ENCODE data around the gene PRSS2. TPM values are rescaled to one million over a fixed set of nuclear protein-coding genes. Genes with fewer than 3 reads are reported as not detected.
"Not testable (repeated sequence)": the region's sequence is repeated elsewhere in the genome, so short reads cannot be mapped to it uniquely, and the experiment has no call there.

PRSS2 gene
- total and polyA plus RNA-seq, 2 donors (not counting 1 experiment from before 2014, with no cell fraction given) = not detected

DNA sequence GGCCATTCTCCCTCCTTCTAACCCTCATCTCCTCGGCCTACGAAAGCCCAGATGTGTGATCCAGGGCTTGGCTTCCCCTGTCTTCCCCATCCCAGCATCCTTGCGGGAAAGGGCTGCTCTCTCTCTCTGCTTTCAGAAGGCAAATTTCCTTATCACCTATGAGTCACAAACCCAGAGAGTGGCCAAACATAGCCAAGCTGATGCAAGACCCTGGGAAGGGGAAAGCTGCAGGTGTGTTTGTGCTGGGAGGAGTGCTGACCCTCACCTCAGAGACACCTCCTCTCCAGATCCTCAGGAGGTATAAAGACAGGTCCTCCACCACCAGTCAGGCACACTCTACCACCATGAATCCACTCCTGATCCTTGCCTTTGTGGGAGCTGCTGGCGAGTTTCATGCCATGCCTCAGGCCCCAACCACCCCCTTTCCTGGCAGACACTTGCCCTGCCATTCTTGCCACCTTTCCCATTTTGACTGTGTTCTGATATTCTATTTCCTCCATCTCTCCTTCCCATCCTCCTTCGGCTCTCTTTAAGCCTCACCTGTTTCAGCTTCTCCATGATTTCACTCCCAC is 10.6 kb upstream of the PRSS2 start:
- Histone ChIP-seq H3K79me2 (ENCODE audit: control insufficient read depth, insufficient read depth, low read length) (no peaks in the 10 kb centered on the region), H3K36me3 (ENCODE audit: control insufficient read depth, insufficient read depth, low read length) (no peaks in the 10 kb centered on the region), H3K27ac (ENCODE audit: insufficient read depth, low read length) (no peak overlapping the region), H3K27me3 (ENCODE audit: control insufficient read depth, insufficient read depth, low read length) (peaks cover 3% of the 10 kb centered on the region), H3K9me3 (ENCODE audit: control insufficient read depth, insufficient read depth, low read depth, low read length) (no peaks in the 10 kb centered on the region), H3K4me2 (ENCODE audit: extremely low read depth, insufficient read depth, low read length) (no peak overlapping the region), H3K4me3 (replicated peaks in 1 of 4; ENCODE audit: control extremely low read depth in 1 of 4, insufficient read depth in 1 of 4, low read depth in 3 of 4, low read length in 4 of 4) (no peak overlapping the region), H4K20me1 (ENCODE audit: control insufficient read depth, extremely low read depth, insufficient read depth, low read length) (no peaks in the 10 kb centered on the region), H3K4me1 (ENCODE audit: control insufficient read depth, extremely low read depth, insufficient read depth, low read length) (no peaks in the 10 kb centered on the region), H2AFZ (ENCODE audit: low read length) (no peak overlapping the region), H3K9ac (ENCODE audit: insufficient read depth, low read length) (no peak overlapping the region)
- DNase-seq (ENCODE audit: low read depth in 2 of 2) = peak in 1 of 2 donors; percentile 65
- TF ChIP-seq CTCF (conservative IDR thresholded peaks at IDR 0.05 in 1 of 2, IDR thresholded peaks at IDR 0.05 in 1 of 2; ENCODE audit: low read depth in 1 of 2, low read length in 2 of 2) (no peak), EZH2 (IDR thresholded peaks at IDR 0.05; ENCODE audit: low read length, missing control alignments) (no peak)

DNA sequence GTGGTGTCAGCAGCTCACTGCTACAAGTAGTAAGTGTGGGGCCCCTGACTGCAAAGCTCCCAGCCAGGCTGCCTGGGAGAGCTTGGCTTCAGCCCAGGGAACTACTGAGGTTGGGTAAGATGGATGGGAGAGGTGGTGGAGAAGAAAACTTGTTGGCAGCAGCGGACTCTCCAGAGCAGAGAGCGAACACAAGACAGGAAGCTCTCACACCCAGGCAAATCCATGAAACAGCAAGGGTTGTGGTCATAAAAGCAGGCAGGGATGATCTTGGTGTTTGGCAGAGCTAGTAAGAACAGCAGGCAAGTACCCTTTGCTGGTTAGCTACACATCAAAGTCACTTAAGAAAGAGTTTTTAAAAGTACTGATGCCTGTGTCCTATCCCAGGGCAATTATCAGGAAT is 9.2 kb upstream of the PRSS2 start:
- not testable (repeated sequence) for H3K4me1 ChIP-seq (ENCODE audit: control insufficient read depth, extremely low read depth, insufficient read depth, low read length); H3K27ac ChIP-seq (ENCODE audit: insufficient read depth, low read length); H3K9ac ChIP-seq (ENCODE audit: insufficient read depth, low read length); H2AFZ ChIP-seq (ENCODE audit: low read length); H3K79me2 ChIP-seq (ENCODE audit: control insufficient read depth, insufficient read depth, low read length); H3K9me3 ChIP-seq (ENCODE audit: control insufficient read depth, insufficient read depth, low read depth, low read length); H3K4me2 ChIP-seq (ENCODE audit: extremely low read depth, insufficient read depth, low read length); H3K36me3 ChIP-seq (ENCODE audit: control insufficient read depth, insufficient read depth, low read length); H4K20me1 ChIP-seq (ENCODE audit: control insufficient read depth, extremely low read depth, insufficient read depth, low read length); H3K27me3 ChIP-seq (ENCODE audit: control insufficient read depth, insufficient read depth, low read length); H3K4me3 ChIP-seq (replicated peaks in 1 of 4; ENCODE audit: control extremely low read depth in 1 of 4, insufficient read depth in 1 of 4, low read depth in 3 of 4, low read length in 4 of 4)
- DNase-seq (ENCODE audit: low read depth in 2 of 2) = peak in 1 of 2 donors; percentile 79

DNA sequence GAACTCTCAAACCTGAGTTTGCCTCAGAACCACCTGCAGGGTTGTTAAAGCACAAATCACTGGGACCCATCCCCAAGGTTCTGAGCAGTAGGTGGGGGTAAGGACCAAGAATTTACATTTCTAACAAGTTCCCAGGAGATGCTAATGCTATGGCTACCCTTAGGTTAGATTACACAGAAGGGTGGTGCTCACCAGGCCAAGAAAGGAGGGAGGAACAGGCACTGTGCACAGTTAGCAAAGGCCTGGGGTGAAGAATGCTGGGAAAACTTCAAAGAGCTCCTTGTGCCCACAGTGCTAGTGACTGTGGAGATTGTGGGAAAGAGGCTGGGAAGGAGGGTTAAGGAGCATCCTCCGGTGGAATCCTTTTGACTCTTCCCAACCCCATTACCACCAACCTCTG is 8.7 kb upstream of the PRSS2 start:
- TF ChIP-seq EZH2 (IDR thresholded peaks at IDR 0.05; ENCODE audit: low read length, missing control alignments) (no peak), CTCF (conservative IDR thresholded peaks at IDR 0.05 in 1 of 2, IDR thresholded peaks at IDR 0.05 in 1 of 2; ENCODE audit: low read depth in 1 of 2, low read length in 2 of 2) (no peak)
- no peaks in the 10 kb centered on the region for H3K36me3 ChIP-seq (ENCODE audit: control insufficient read depth, insufficient read depth, low read length)
- no peaks in the 10 kb centered on the region for H4K20me1 ChIP-seq (ENCODE audit: control insufficient read depth, extremely low read depth, insufficient read depth, low read length)
- no peaks in the 10 kb centered on the region for H3K79me2 ChIP-seq (ENCODE audit: control insufficient read depth, insufficient read depth, low read length)
- H3K9ac ChIP-seq (ENCODE audit: insufficient read depth, low read length) = no peak overlapping the region
- DNase-seq (ENCODE audit: low read depth in 2 of 2) = no peak
- no peaks in the 10 kb centered on the region for H3K4me1 ChIP-seq (ENCODE audit: control insufficient read depth, extremely low read depth, insufficient read depth, low read length)
- H3K27ac ChIP-seq (ENCODE audit: insufficient read depth, low read length) = no peak overlapping the region
- no peak overlapping the region for H2AFZ ChIP-seq (ENCODE audit: low read length)
- H3K4me2 ChIP-seq (ENCODE audit: extremely low read depth, insufficient read depth, low read length) = no peak overlapping the region
- H3K27me3 ChIP-seq (ENCODE audit: control insufficient read depth, insufficient read depth, low read length) = peaks cover 3% of the 10 kb centered on the region
- H3K9me3 ChIP-seq (ENCODE audit: control insufficient read depth, insufficient read depth, low read depth, low read length) = no peaks in the 10 kb centered on the region
- no peak overlapping the region for H3K4me3 ChIP-seq (replicated peaks in 1 of 4; ENCODE audit: control extremely low read depth in 1 of 4, insufficient read depth in 1 of 4, low read depth in 3 of 4, low read length in 4 of 4)
